Amniotic epithelial cell (primary cell): ENCODE results near the gene ZFHX3.

ENCODE experiments used
- DNase-seq: peaks from one replicate; pipeline ENCODE4 v3.0.0-alpha.2; 2010; ENCODE audit warnings: low read depth

ZFHX3 gene

GRCh38 chr16:72739577-72739976, 308.4 kb downstream of the ZFHX3 start:
- peak; percentile 59 for DNase-seq

- no peak for DNase-seq
These were observed 311.9 kb downstream of the ZFHX3 start for GRCh38 chr16:72736074-72736473.
